Transverse colon (tissue), 4 donors: ENCODE results near the gene PRAF2. TPM values are rescaled to one million over a fixed set of nuclear protein-coding genes. Genes with fewer than 3 reads are reported as not detected.

ENCODE experiments used
- DNase-seq: peaks from one replicate; pipeline ENCODE4 v3.0.0-alpha.2; 2019
- H3K27ac ChIP-seq, 4 donors: fragments of 200-600 bp; sonication (generic); 2 replicates each; pipeline ENCODE4 v1.5.1; 2016 to 2018; ENCODE audit warnings: inconsistent platforms in 4 of 4
- H3K27me3 ChIP-seq: fragments of 200-600 bp; sonication (generic); 2 replicates; pipeline ENCODE4 v1.5.1; 2017; ENCODE audit warnings: inconsistent platforms
- H3K36me3 ChIP-seq, 4 donors: fragments of 200-600 bp; sonication (generic); 2 replicates each; pipeline ENCODE4 v1.5.1; 2017 to 2019; ENCODE audit warnings: inconsistent platforms in 4 of 4
- H3K4me1 ChIP-seq, 4 donors: fragments of 200-600 bp; sonication (generic); 2 replicates each; pipeline ENCODE4 v1.5.1; 2017 to 2020; ENCODE audit warnings: inconsistent platforms in 4 of 4
- H3K4me3 ChIP-seq, 4 donors: fragments of 200-600 bp; sonication (generic); 1 replicate in 1 of 4; 2 replicates in 3 of 4; pipeline versions ENCODE4 v1.5.1 to v1.6.1; 2017 to 2019; ENCODE audit warnings: inconsistent platforms in 4 of 4
- H3K9me3 ChIP-seq, 2 donors: fragments of 200-600 bp; sonication (generic); 2 replicates each; pipeline ENCODE4 v1.5.1; 2017 to 2019; ENCODE audit warnings: inconsistent platforms in 2 of 2
- EP300 ChIP-seq: sonication (generic); formaldehyde crosslinking; IDR thresholded peaks from one replicate; pipeline ENCODE4 v1.6.1; 2017; ENCODE audit warnings: antibody characterized with exemption, low read depth
- POLR2A ChIP-seq: fragments of 450-650 bp; IDR thresholded peaks from one replicate; pipeline ENCODE4 v1.6.1; 2016; ENCODE audit warnings: antibody characterized with exemption, mild to moderate bottlenecking, moderate library complexity
- POLR2AphosphoS5 ChIP-seq, 3 donors: sonication (generic); formaldehyde crosslinking; IDR thresholded peaks; one replicate each; pipeline ENCODE4 v1.6.1; 2016; ENCODE audit warnings: antibody characterized with exemption in 3 of 3
- WGBS, 2 donors: methylation state at CpG; one replicate each; pipeline ENCODE4 v1.1.5; 2018; ENCODE audit warnings: low coverage in 1 of 2; 5-methylcytosine and 5-hydroxymethylcytosine counted together
- in situ Hi-C, 4 donors: fragments of 200-750 bp; cut with MboI; loops; one replicate each; pipeline versions ENCODE4 v1.15.0 to v1.15.1; 2017; ENCODE audit warnings: low sequenced_read_pairs in 3 of 4, low pct_ligation_motif_present in 1 of 4, low pct_unique_long_range_greater_than_20kb in 1 of 4
- intact Hi-C: fragments of 100-400 bp; cut with DNase I; formaldehyde crosslinking; loops from one replicate; pipeline ENCODE4 v1.15.1; 2023; ENCODE audit warnings: low total_unique reads
- total RNA-seq, 4 donors: library from RNA; depleted of rRNA; stranded (reverse); fragments of >200 nt; gene quantifications; one replicate each; pipeline ENCODE4 v1.1.0, GENCODE V29; 2016
- TF ChIP-seq, protein P1 (sequence below), 5 experiments: fragments of 200-600 bp in 3 of 5; fragments of 450-650 bp in 2 of 5; sonication (generic) in 3 of 5; IDR thresholded peaks; 1 replicate in 2 of 5; 2 replicates in 3 of 5; pipeline ENCODE4 v1.5.1; 2016 to 2017; ENCODE audit warnings: antibody characterized with exemption in 5 of 5, inconsistent platforms in 3 of 5, mild to moderate bottlenecking in 2 of 5, moderate library complexity in 1 of 5

The PRAF2 gene
- total RNA-seq, 4 donors from 2014 or later: 3.4 to 16.8 (median 9.2) TPM

DNA sequence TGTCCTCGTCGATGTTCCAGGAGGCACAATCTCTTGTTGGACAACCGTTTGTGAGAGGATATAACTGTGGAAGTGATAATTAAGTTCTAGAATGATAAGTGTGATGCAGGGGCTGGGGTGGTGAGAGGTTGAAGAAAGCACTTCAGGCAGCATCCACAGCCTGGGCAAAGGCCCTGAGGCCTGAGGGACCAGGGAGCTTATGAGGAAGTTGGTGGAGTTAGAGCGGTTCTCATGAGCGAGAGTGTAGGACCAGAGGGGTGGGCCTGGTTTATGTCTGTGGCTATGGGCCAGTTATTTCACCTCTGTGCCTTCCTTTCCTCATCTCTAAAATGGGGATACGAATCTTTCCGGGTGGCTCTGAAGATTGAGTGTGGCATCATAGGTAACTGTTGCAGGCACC is 12.3 kb downstream of the PRAF2 start:
- TF ChIP-seq EP300: no peak
- no peak for TF ChIP-seq POLR2AphosphoS5 (IDR thresholded peaks at IDR 0.05)
- TF ChIP-seq, protein P1, sequence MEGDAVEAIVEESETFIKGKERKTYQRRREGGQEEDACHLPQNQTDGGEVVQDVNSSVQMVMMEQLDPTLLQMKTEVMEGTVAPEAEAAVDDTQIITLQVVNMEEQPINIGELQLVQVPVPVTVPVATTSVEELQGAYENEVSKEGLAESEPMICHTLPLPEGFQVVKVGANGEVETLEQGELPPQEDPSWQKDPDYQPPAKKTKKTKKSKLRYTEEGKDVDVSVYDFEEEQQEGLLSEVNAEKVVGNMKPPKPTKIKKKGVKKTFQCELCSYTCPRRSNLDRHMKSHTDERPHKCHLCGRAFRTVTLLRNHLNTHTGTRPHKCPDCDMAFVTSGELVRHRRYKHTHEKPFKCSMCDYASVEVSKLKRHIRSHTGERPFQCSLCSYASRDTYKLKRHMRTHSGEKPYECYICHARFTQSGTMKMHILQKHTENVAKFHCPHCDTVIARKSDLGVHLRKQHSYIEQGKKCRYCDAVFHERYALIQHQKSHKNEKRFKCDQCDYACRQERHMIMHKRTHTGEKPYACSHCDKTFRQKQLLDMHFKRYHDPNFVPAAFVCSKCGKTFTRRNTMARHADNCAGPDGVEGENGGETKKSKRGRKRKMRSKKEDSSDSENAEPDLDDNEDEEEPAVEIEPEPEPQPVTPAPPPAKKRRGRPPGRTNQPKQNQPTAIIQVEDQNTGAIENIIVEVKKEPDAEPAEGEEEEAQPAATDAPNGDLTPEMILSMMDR (IDR thresholded peaks at IDR 0.05): no peak
- TF ChIP-seq POLR2A: no peak
- Histone ChIP-seq H3K4me3 (no peak overlapping the region), H3K27me3 (no peaks in the 10 kb centered on the region), H3K4me1 (no peaks in the 10 kb centered on the region), H3K27ac (no peak overlapping the region), H3K36me3 (no peaks in the 10 kb centered on the region), H3K9me3 (no peaks in the 10 kb centered on the region)
- intact Hi-C loops: no loop called here
- 80 to 86% methylated on average over 3 to 7 of the region's 7 CpGs for WGBS, 2 donors
- no peak for DNase-seq
- in situ Hi-C loops: no loop called here

DNA sequence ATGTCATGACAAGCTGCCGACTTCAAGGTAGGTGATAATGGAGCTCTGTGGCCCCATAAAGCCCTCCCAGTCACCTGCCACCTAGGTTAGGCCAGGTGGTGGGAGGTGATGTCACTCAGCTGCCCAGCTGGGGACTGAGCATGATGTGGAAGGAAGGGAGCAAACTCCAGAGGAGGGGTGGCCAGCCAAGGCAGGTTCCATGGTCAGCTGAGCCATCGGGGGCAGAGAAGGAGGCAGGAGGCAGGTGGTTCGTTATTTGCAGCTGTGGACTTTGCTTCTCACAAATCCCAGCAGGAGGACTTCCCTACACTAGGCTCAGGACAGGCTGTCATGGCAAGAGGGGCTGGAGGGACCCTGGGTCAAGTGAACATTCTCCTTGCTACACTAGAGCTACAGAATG is 12.9 kb downstream of the PRAF2 start:
- Histone ChIP-seq H3K36me3 (no peaks in the 10 kb centered on the region), H3K9me3 (no peaks in the 10 kb centered on the region), H3K4me1 (no peaks in the 10 kb centered on the region), H3K27ac (no peak overlapping the region), H3K4me3 (no peak overlapping the region), H3K27me3 (no peaks in the 10 kb centered on the region)
- in situ Hi-C loops: no loop called here
- TF ChIP-seq EP300: no peak
- TF ChIP-seq, protein P1 (IDR thresholded peaks at IDR 0.05): no peak
- TF ChIP-seq POLR2A: no peak
- no peak for TF ChIP-seq POLR2AphosphoS5 (IDR thresholded peaks at IDR 0.05)
- WGBS, 2 donors: 65% methylated on average over 3 of the region's 3 CpGs; no CpG with 5 or more reads in 1 of the 2 donors
- DNase-seq: no peak
- intact Hi-C loops: no loop called here

DNA sequence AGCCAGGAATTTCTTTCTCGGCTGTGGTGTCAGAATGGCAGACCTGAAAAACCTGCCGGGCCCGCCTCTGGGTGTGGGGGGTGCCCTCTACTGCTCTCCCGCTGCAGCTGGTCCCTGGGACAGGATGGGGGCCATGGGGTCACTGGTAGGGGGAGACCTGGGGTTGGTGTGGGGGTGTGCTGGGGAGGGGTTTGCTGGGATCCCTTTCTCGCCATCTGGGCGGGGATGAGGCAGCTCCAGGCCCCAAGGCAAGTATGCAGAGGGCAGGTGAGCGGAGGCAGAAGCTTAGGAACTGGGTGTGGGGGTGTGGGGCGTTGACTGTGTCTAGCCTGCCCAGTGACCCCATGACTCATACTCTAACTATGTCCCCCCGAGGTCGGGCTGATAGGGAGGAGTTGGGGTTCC is 14.1 kb downstream of the PRAF2 start:
- peak overlapping the region; percentile 59 to 81 (median 71) for H3K27ac ChIP-seq
- H3K27me3 ChIP-seq: no peaks in the 10 kb centered on the region
- DNase-seq: peak; percentile 39
- H3K4me1 ChIP-seq: no peaks in the 10 kb centered on the region
- H3K9me3 ChIP-seq: no peaks in the 10 kb centered on the region
- no peaks in the 10 kb centered on the region for H3K36me3 ChIP-seq
- 45% methylated on average over 8 of the region's 10 CpGs; no CpG with 5 or more reads in 1 of the 2 donors for WGBS, 2 donors
- no peak for TF ChIP-seq EP300
- peak; percentile 22 for TF ChIP-seq POLR2A
- TF ChIP-seq, protein P1 (IDR thresholded peaks at IDR 0.05): no peak
- TF ChIP-seq POLR2AphosphoS5 (IDR thresholded peaks at IDR 0.05): no peak
- intact Hi-C loops (no loop called here), in situ Hi-C loops (no loop called here)
- peak overlapping the region in 3 of 4 donors; percentile 20 to 53 (median 41) for H3K4me3 ChIP-seq

DNA sequence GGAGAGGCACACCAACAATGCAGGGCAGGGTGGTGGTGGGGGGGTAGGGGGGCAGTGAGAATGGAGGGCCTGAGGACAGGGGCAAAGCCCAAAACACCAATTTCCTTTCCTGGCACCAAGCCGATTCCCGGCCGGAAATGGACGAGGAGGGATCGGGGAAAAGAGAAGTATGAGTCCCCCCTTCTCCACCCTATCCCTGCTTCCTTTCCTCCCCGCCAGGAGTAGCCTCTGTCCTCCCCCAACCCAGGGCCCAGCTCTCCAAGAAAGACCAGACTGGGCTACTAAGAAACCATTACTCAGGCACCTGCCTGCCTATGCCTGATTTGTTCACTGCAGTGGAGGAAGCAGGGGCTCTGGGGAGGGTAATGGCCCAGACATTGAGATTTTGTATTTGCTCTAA is 14.6 kb downstream of the PRAF2 start:
- in situ Hi-C loops (no loop called here), intact Hi-C loops (no loop called here)
- Histone ChIP-seq H3K27ac (peak overlapping the region; percentile 59 to 81 (median 71)), H3K4me1 (no peaks in the 10 kb centered on the region), H3K4me3 (peak overlapping the region in 3 of 4 donors; percentile 20 to 53 (median 41)), H3K36me3 (no peaks in the 10 kb centered on the region), H3K9me3 (no peaks in the 10 kb centered on the region), H3K27me3 (no peaks in the 10 kb centered on the region)
- 58% methylated on average over 6 of the region's 6 CpGs; no CpG with 5 or more reads in 1 of the 2 donors for WGBS, 2 donors
- DNase-seq: no peak
- TF ChIP-seq POLR2AphosphoS5 (IDR thresholded peaks at IDR 0.05) (no peak), EP300 (no peak), POLR2A (no peak)
- TF ChIP-seq, protein P1 (IDR thresholded peaks at IDR 0.05): no peak
